ENCODE data around the gene MAGOH.

Gene MAGOH

GRCh38 chr1:53254011-53254640, 15.8 kb upstream of the MAGOH start:
- Histone ChIP-seq H3K9me3 (ENCODE audit: control insufficient read depth in 1 of 2, low read length in 2 of 2) (no peaks in the 10 kb centered on the region), H3K27me3 (ENCODE audit: low read depth, low read length) (no peaks in the 10 kb centered on the region), H3K4me3 (ENCODE audit: low read depth in 1 of 2, low read length in 2 of 2) (no peak overlapping the region), H3K27ac (ENCODE audit: low read length) (no peak overlapping the region), H3K36me3 (ENCODE audit: control insufficient read depth in 1 of 2, insufficient read depth in 2 of 2, low read length in 2 of 2) (no peaks in the 10 kb centered on the region), H3K4me1 (ENCODE audit: control insufficient read depth in 1 of 2, insufficient read depth in 2 of 2, low read length in 2 of 2) (no peaks in the 10 kb centered on the region)

- Histone ChIP-seq H3K9me3 (ENCODE audit: control insufficient read depth in 1 of 2, low read length in 2 of 2) (no peaks in the 10 kb centered on the region), H3K36me3 (ENCODE audit: control insufficient read depth in 1 of 2, insufficient read depth in 2 of 2, low read length in 2 of 2) (no peaks in the 10 kb centered on the region), H3K4me1 (ENCODE audit: control insufficient read depth in 1 of 2, insufficient read depth in 2 of 2, low read length in 2 of 2) (no peaks in the 10 kb centered on the region), H3K27me3 (ENCODE audit: low read depth, low read length) (no peaks in the 10 kb centered on the region), H3K4me3 (ENCODE audit: low read depth in 1 of 2, low read length in 2 of 2) (no peak overlapping the region), H3K27ac (ENCODE audit: low read length) (no peak overlapping the region)
These were observed 12.0 kb upstream of the MAGOH start for GRCh38 chr1:53250325-53250724.

- no peak overlapping the region for H3K4me3 ChIP-seq (ENCODE audit: low read depth in 1 of 2, low read length in 2 of 2)
- no peaks in the 10 kb centered on the region for H3K27me3 ChIP-seq (ENCODE audit: low read depth, low read length)
- H3K9me3 ChIP-seq (ENCODE audit: control insufficient read depth in 1 of 2, low read length in 2 of 2), result no peaks in the 10 kb centered on the region
- H3K27ac ChIP-seq (ENCODE audit: low read length), result no peak overlapping the region
- no peaks in the 10 kb centered on the region for H3K4me1 ChIP-seq (ENCODE audit: control insufficient read depth in 1 of 2, insufficient read depth in 2 of 2, low read length in 2 of 2)
- H3K36me3 ChIP-seq (ENCODE audit: control insufficient read depth in 1 of 2, insufficient read depth in 2 of 2, low read length in 2 of 2), result no peaks in the 10 kb centered on the region
These were observed 11.4 kb upstream of the MAGOH start for GRCh38 chr1:53249706-53250105.

GRCh38 chr1:53246261-53247134, 8.2 kb upstream of the MAGOH start:
- H3K36me3 ChIP-seq (ENCODE audit: control insufficient read depth in 1 of 2, insufficient read depth in 2 of 2, low read length in 2 of 2), result no peaks in the 10 kb centered on the region
- no peaks in the 10 kb centered on the region for H3K9me3 ChIP-seq (ENCODE audit: control insufficient read depth in 1 of 2, low read length in 2 of 2)
- H3K27ac ChIP-seq (ENCODE audit: low read length), result no peak overlapping the region
- H3K4me3 ChIP-seq (ENCODE audit: low read depth in 1 of 2, low read length in 2 of 2), result no peak overlapping the region
- H3K4me1 ChIP-seq (ENCODE audit: control insufficient read depth in 1 of 2, insufficient read depth in 2 of 2, low read length in 2 of 2), result no peaks in the 10 kb centered on the region
- H3K27me3 ChIP-seq (ENCODE audit: low read depth, low read length), result no peaks in the 10 kb centered on the region

- peaks cover under 1% of the 10 kb centered on the region in 2 donors for H3K4me1 ChIP-seq (ENCODE audit: control insufficient read depth in 1 of 2, insufficient read depth in 2 of 2, low read length in 2 of 2)
- no peaks in the 10 kb centered on the region for H3K27me3 ChIP-seq (ENCODE audit: low read depth, low read length)
- no peaks in the 10 kb centered on the region for H3K36me3 ChIP-seq (ENCODE audit: control insufficient read depth in 1 of 2, insufficient read depth in 2 of 2, low read length in 2 of 2)
- no peak overlapping the region for H3K27ac ChIP-seq (ENCODE audit: low read length)
- H3K4me3 ChIP-seq (ENCODE audit: low read depth in 1 of 2, low read length in 2 of 2), result no peak overlapping the region
- no peaks in the 10 kb centered on the region for H3K9me3 ChIP-seq (ENCODE audit: control insufficient read depth in 1 of 2, low read length in 2 of 2)
These were observed 5.8 kb upstream of the MAGOH start for GRCh38 chr1:53244141-53244540.

GRCh38 chr1:53242381-53242780, 4.1 kb upstream of the MAGOH start:
- H3K4me3 ChIP-seq (ENCODE audit: low read depth in 1 of 2, low read length in 2 of 2), result no peak overlapping the region
- no peaks in the 10 kb centered on the region for H3K9me3 ChIP-seq (ENCODE audit: control insufficient read depth in 1 of 2, low read length in 2 of 2)
- H3K27me3 ChIP-seq (ENCODE audit: low read depth, low read length), result no peaks in the 10 kb centered on the region
- H3K36me3 ChIP-seq (ENCODE audit: control insufficient read depth in 1 of 2, insufficient read depth in 2 of 2, low read length in 2 of 2), result no peaks in the 10 kb centered on the region
- no peak overlapping the region for H3K27ac ChIP-seq (ENCODE audit: low read length)
- H3K4me1 ChIP-seq (ENCODE audit: control insufficient read depth in 1 of 2, insufficient read depth in 2 of 2, low read length in 2 of 2), result peaks cover 7 to 10% of the 10 kb centered on the region in 2 donors

GRCh38 chr1:53241828-53242227, 3.5 kb upstream of the MAGOH start:
- Histone ChIP-seq H3K27me3 (ENCODE audit: low read depth, low read length) (no peaks in the 10 kb centered on the region), H3K27ac (ENCODE audit: low read length) (no peak overlapping the region), H3K36me3 (ENCODE audit: control insufficient read depth in 1 of 2, insufficient read depth in 2 of 2, low read length in 2 of 2) (no peaks in the 10 kb centered on the region), H3K9me3 (ENCODE audit: control insufficient read depth in 1 of 2, low read length in 2 of 2) (no peaks in the 10 kb centered on the region), H3K4me3 (ENCODE audit: low read depth in 1 of 2, low read length in 2 of 2) (no peak overlapping the region), H3K4me1 (ENCODE audit: control insufficient read depth in 1 of 2, insufficient read depth in 2 of 2, low read length in 2 of 2) (peaks cover 7 to 15% of the 10 kb centered on the region in 2 donors)

- H3K27ac ChIP-seq (ENCODE audit: low read length), result peak overlapping the region; percentile 85
These were observed 680 bp downstream of the MAGOH start for GRCh38 chr1:53237638-53238037.

GRCh38 chr1:53220962-53221286, 17.4 kb downstream of the MAGOH start:
- H3K27me3 ChIP-seq (ENCODE audit: low read depth, low read length), result no peaks in the 10 kb centered on the region
- peak overlapping the region; percentile 66 to 75 for H3K4me3 ChIP-seq (ENCODE audit: low read depth in 1 of 2, low read length in 2 of 2)
- H3K9me3 ChIP-seq (ENCODE audit: control insufficient read depth in 1 of 2, low read length in 2 of 2), result no peaks in the 10 kb centered on the region
- H3K4me1 ChIP-seq (ENCODE audit: control insufficient read depth in 1 of 2, insufficient read depth in 2 of 2, low read length in 2 of 2), result peaks cover 11 to 13% of the 10 kb centered on the region in 2 donors
- peak overlapping the region; percentile 89 for H3K27ac ChIP-seq (ENCODE audit: low read length)
- peaks cover 0 to 7% of the 10 kb centered on the region in 2 donors for H3K36me3 ChIP-seq (ENCODE audit: control insufficient read depth in 1 of 2, insufficient read depth in 2 of 2, low read length in 2 of 2)

More at GRCh38 chr1:53237638-53238037, 680 bp downstream of the MAGOH start:
- Histone ChIP-seq H3K36me3 (ENCODE audit: control insufficient read depth in 1 of 2, insufficient read depth in 2 of 2, low read length in 2 of 2) (peaks cover 27 to 30% of the 10 kb centered on the region in 2 donors), H3K27me3 (ENCODE audit: low read depth, low read length) (no peaks in the 10 kb centered on the region), H3K4me1 (ENCODE audit: control insufficient read depth in 1 of 2, insufficient read depth in 2 of 2, low read length in 2 of 2) (peaks cover 16 to 23% of the 10 kb centered on the region in 2 donors), H3K9me3 (ENCODE audit: control insufficient read depth in 1 of 2, low read length in 2 of 2) (no peaks in the 10 kb centered on the region), H3K4me3 (ENCODE audit: low read depth in 1 of 2, low read length in 2 of 2) (peak overlapping the region; percentile 83 to 100)

- no peaks in the 10 kb centered on the region for H3K27me3 ChIP-seq (ENCODE audit: low read depth, low read length)
- peak within 1 kb of the TSS; percentile 66 to 75 for H3K4me3 ChIP-seq (ENCODE audit: low read depth in 1 of 2, low read length in 2 of 2)
These were observed 18.0 kb downstream of the MAGOH start, which contains the start of gene CZIB for GRCh38 chr1:53220171-53220961. TSS of gene CZIB (minus strand) at chr1:53220634. CDS start at chr1:53220575, 59 bp downstream.

GRCh38 chr1:53219711-53220110, 18.6 kb downstream of the MAGOH start:
- Histone ChIP-seq H3K36me3 (ENCODE audit: control insufficient read depth in 1 of 2, insufficient read depth in 2 of 2, low read length in 2 of 2) (peaks cover 0 to 17% of the 10 kb centered on the region in 2 donors), H3K4me1 (ENCODE audit: control insufficient read depth in 1 of 2, insufficient read depth in 2 of 2, low read length in 2 of 2) (peaks cover 11 to 13% of the 10 kb centered on the region in 2 donors), H3K27me3 (ENCODE audit: low read depth, low read length) (no peaks in the 10 kb centered on the region), H3K27ac (ENCODE audit: low read length) (peak overlapping the region; percentile 89), H3K9me3 (ENCODE audit: control insufficient read depth in 1 of 2, low read length in 2 of 2) (no peaks in the 10 kb centered on the region), H3K4me3 (ENCODE audit: low read depth in 1 of 2, low read length in 2 of 2) (peak overlapping the region; percentile 66 to 75)

More at GRCh38 chr1:53220171-53220961, 18.0 kb downstream of the MAGOH start, which contains the start of gene CZIB:
- peak within 1 kb of the TSS; percentile 89 for H3K27ac ChIP-seq (ENCODE audit: low read length)
- peaks cover 11 to 13% of the 10 kb centered on the region in 2 donors for H3K4me1 ChIP-seq (ENCODE audit: control insufficient read depth in 1 of 2, insufficient read depth in 2 of 2, low read length in 2 of 2)
- H3K9me3 ChIP-seq (ENCODE audit: control insufficient read depth in 1 of 2, low read length in 2 of 2), result no peaks in the 10 kb centered on the region
- H3K36me3 ChIP-seq (ENCODE audit: control insufficient read depth in 1 of 2, insufficient read depth in 2 of 2, low read length in 2 of 2), result peaks cover 0 to 11% of the 10 kb centered on the region in 2 donors

All from muscle layer of duodenum (tissue), 2 donors.